ENCODE measurements around the gene SUSD5. TPM values are rescaled to one million over a fixed set of nuclear protein-coding genes. Genes with fewer than 3 reads are reported as not detected.

Gene SUSD5
- total RNA-seq, 4 donors from 2014 or later = 0.33 to 2.0 (median 0.45) TPM

DNA sequence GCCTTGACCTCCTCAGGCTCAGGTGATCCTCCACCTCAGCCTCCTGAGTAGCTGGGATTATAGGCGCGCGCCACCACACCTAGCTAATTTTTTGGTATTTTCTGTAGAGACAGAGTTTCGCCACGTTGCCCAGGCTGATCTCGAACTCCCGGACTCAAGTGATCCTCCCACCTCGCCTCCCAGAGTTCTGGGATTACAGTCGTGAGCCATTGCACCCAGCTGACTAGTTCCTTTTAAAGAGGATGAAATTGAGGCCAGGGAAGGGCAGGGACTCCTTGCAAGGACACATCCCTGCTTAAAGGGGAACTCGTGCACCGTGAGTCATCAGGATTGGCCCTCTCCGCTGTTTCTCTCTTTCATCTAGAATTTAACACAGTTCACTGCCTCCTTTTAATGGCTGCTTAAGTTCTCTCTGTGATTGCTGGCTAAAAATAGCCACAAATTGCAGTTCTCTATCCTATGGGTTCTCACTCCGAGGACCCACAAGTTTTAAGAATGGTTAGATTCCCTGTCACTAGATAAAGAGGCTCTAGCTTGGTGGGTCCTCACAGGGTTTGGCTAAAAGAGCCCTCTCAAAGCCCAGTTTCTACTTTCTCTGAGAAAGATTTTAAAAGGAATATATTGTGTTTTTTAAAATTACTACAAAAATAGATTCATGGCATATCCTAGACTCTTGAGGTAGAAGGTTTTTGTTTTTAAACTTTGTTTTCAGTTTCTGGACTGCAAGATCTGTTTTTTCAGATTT is 103.4 kb downstream of the SUSD5 start:
- TF ChIP-seq, protein P1, sequence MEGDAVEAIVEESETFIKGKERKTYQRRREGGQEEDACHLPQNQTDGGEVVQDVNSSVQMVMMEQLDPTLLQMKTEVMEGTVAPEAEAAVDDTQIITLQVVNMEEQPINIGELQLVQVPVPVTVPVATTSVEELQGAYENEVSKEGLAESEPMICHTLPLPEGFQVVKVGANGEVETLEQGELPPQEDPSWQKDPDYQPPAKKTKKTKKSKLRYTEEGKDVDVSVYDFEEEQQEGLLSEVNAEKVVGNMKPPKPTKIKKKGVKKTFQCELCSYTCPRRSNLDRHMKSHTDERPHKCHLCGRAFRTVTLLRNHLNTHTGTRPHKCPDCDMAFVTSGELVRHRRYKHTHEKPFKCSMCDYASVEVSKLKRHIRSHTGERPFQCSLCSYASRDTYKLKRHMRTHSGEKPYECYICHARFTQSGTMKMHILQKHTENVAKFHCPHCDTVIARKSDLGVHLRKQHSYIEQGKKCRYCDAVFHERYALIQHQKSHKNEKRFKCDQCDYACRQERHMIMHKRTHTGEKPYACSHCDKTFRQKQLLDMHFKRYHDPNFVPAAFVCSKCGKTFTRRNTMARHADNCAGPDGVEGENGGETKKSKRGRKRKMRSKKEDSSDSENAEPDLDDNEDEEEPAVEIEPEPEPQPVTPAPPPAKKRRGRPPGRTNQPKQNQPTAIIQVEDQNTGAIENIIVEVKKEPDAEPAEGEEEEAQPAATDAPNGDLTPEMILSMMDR (IDR thresholded peaks at IDR 0.05; ENCODE audit: low read depth) = no peak

DNA sequence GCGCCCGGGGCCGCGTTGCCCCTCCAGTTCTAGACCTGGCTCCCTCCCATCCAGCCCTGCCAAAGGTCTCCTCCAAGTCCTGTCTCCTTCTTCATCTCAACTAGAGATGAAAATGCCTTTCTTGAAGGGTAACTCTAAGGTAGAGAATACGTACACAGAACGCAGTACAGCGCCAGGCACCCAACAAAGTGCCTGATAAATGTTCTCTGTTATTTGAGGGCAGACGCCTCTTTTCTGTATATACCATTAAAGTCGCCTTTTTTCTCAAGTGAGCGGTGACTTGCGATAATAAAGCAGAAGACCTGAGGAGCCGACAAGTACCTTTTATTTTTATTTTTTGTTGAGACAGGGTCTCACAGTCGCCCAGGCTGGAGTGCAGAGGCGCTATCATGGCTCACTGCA is 104.0 kb downstream of the SUSD5 start:
- TF ChIP-seq, protein P1 (IDR thresholded peaks at IDR 0.05; ENCODE audit: low read depth) = no peak

DNA sequence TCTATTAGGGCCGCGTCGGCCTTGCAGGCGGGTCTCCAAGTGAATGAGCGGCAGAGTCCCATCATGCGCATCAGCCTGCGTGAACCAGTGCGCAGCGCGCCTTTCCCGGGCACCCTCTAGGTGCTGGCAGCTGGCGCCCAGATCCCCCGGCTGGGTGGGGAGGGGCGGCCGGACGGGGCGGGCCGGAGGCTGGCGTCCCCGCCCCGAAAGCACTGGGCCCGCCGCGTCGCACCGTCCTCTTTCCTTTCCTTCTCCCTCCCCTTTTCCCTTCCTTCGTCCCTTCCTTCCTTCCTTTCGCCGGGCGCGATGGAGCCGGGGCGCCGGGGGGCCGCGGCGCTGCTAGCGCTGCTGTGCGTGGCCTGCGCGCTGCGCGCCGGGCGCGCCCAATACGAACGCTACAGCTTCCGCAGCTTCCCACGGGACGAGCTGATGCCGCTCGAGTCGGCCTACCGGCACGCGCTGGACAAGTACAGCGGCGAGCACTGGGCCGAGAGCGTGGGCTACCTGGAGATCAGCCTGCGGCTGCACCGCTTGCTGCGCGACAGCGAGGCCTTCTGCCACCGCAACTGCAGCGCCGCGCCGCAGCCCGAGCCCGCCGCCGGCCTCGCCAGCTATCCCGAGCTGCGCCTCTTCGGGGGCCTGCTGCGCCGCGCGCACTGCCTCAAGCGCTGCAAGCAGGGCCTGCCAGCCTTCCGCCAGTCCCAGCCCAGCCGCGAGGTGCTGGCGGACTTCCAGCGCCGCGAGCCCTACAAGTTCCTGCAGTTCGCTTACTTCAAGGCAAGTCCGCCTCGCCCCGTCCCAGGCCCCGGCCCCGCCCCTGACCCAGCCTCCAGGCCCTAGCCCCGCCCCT is 104.6 kb downstream of the SUSD5 start, which contains the start of gene CRTAP:
TSS of gene CRTAP (plus strand) at position 243 of the 850 bp plus-strand sequence. CDS start at position 307, 64 bp downstream.
- TF ChIP-seq, protein P1 (IDR thresholded peaks at IDR 0.05; ENCODE audit: low read depth) = no peak

DNA sequence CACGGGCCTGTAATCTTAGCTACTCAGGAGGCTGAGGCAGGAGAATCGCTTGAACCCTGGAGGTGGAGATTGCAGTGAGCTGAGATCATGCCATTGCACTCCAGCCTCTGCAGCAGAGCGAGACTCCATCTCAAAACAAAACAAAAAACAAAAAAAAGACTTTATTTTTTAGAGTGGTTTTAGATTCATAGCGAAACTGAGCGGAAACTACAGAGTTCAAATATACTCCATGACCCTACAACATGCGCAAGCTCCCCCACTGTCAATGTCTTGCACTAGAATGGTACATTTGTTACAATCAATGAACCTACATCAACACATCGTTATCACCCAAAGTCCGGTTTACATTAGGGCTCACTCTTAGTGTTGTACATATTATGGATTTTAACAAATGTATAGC is 107.0 kb downstream of the SUSD5 start:
- TF ChIP-seq, protein P1 (IDR thresholded peaks at IDR 0.05; ENCODE audit: low read depth) = no peak

DNA sequence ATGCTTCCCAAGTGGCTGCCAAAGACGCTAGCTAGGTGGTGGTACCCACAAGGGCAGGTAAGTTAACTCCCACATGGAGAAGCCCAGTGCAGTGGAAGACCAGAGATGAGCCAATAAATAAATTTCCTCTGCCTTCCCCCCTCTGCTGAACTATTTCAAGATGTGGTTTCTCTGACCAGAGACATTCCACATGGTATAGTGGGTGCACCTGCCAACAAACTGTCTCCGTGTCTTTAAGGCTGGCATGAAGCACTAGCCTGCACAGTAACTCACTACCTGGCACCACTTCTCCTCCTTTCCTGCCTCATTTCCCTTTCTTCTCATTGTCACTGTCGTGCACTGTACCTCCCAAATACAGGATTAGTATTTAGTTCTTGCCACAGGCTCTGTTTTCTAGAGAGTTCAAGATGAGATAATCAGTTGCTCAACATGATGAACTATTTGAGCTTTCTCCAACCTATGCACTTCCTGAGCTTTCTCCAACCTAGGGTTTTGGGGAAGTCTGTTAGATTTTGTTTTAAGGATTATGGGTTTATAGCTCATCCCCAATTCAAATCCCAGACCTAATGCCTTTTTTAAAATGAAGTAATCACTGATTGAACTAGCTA is 113.2 kb downstream of the SUSD5 start:
- TF ChIP-seq, protein P1 (IDR thresholded peaks at IDR 0.05; ENCODE audit: low read depth) = no peak

DNA sequence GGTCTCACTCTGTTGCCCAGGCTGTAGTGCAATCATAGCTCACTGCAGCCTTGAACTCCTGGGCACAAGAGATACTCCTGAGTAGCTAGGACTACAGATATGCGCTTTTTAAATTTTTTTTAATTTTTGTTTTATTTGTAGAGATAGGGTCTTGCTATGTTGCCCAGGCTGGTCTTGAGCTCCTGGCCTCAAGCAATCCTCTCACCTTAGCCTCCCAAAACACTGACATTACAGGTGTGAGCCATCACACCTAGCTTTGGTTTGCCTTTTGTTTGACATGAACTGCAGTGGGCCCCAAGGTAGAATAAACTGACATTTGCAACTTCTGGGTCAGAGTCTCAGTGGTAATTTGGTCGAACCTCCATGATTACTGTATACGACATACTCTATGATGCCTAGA is 113.8 kb downstream of the SUSD5 start:
- TF ChIP-seq, protein P1 (IDR thresholded peaks at IDR 0.05; ENCODE audit: low read depth) = no peak

DNA sequence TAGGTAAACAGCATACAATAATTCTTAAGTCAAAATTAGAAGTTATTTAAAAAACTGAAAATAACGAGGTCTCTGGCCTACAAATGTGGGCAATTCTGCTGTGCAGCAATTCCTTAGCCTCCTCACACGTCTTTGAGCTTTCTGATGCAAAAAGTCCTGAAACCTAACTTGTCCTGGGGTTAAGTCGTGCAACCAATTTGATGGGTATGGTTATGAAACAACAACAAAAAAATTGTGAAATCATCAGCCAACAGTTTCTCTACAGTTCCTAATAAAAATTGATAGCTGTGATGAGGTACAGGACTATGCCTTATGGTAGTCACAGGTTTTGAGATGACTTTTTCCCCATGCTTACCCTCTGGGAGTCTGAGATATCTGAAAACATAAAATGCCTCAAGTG is 115.1 kb downstream of the SUSD5 start:
- TF ChIP-seq, protein P1 (IDR thresholded peaks at IDR 0.05; ENCODE audit: low read depth) = no peak

All from subcutaneous adipose tissue (tissue), 4 donors.